ENCODE results near the gene FLT4.
"Not testable (repeated sequence)": the region's sequence is repeated elsewhere in the genome, so short reads cannot be mapped to it uniquely, and the experiment has no call there.

DNA sequence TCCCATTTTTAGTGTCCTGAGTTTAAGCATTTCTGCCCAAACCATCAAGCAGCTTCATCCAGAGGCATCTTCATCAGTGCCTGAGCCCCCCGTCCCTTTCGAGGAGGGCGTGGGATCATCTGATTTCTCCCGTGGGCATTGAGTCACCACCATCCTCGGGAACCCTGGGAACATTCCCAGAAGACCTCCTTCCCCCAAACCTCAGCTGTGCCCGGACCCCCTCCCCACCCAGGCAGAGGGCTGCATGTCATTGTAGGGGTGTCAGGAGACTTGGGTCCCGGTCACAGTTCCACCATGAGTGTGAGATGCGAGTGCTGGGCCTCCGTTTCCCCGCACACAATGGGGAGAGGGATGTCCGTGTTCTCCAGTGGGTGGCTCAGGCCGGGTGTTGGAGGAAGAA, 32.6 kb upstream of the FLT4 start:
- TF ChIP-seq POLR2A, CTCF (IDR thresholded peaks at IDR 0.05): not testable (repeated sequence)

All from body of pancreas (tissue), 4 donors.